A673 (cell line): ENCODE measurements around the gene CIROP. TPM values are rescaled to one million over a fixed set of nuclear protein-coding genes. Genes with fewer than 3 reads are reported as not detected.

Experiments
- BruUV-seq: library from RNA; stranded (reverse); fragments of 400-500 nt; replicated peaks from 2 replicates; lab custom pipeline; 2021; lab: Mats Ljungman, UMichigan
- CTCF ChIA-PET: fragments of 300-600 bp; sonication (Branson Sonifier 250); formaldehyde crosslinking; loops from one replicate; lab custom pipeline; 2022; ENCODE audit warnings: antibody characterized with exemption; lab: Charles Lee
- POLR2A ChIA-PET: fragments of 300-600 bp; sonication (Branson Sonifier 250); formaldehyde crosslinking; loops from one replicate; lab custom pipeline; 2022; ENCODE audit warnings: antibody characterized with exemption; ENCODE audit not compliant: low non-redundant PET; lab: Charles Lee
- DNase-seq: peaks from one replicate; pipeline ENCODE4 v3.0.0-alpha.2; 2015; ENCODE audit warnings: low spot score
- H3K27ac ChIP-seq: fragments of 200-600 bp; sonication (generic); 2 replicates; pipeline ENCODE4 v1.5.1; 2016; ENCODE audit warnings: mixed run types, low read depth, mild to moderate bottlenecking, mixed read lengths, antibody characterized with exemption, low read length; ENCODE audit not compliant: poor library complexity, severe bottlenecking
- H3K27me3 ChIP-seq: fragments of 200-600 bp; sonication (generic); replicated peaks from 2 replicates; pipeline ENCODE4 v1.6.1; 2017; ENCODE audit warnings: mixed run types, low read depth, mild to moderate bottlenecking, mixed read lengths, antibody characterized with exemption, low read length; ENCODE audit not compliant: insufficient read depth, poor library complexity
- H3K36me3 ChIP-seq: fragments of 200-600 bp; sonication (generic); 2 replicates; pipeline ENCODE4 v1.6.1; 2016; ENCODE audit warnings: mixed run types, mild to moderate bottlenecking, mixed read lengths, antibody characterized with exemption, low read length; ENCODE audit not compliant: insufficient read depth, poor library complexity, severe bottlenecking
- H3K4me1 ChIP-seq: fragments of 200-600 bp; sonication (generic); 2 replicates; pipeline ENCODE4 v1.6.1; 2017; ENCODE audit warnings: mixed run types, mild to moderate bottlenecking, mixed read lengths, antibody characterized with exemption, low read length; ENCODE audit not compliant: insufficient read depth, poor library complexity, severe bottlenecking
- H3K4me3 ChIP-seq: fragments of 200-600 bp; sonication (generic); 2 replicates; pipeline ENCODE4 v1.5.1; 2016; ENCODE audit warnings: low read depth, mixed run types, mild to moderate bottlenecking, mixed read lengths, low read length; ENCODE audit not compliant: poor library complexity, severe bottlenecking
- H3K9me3 ChIP-seq: fragments of 200-600 bp; sonication (generic); 2 replicates; pipeline ENCODE4 v1.6.1; 2016; ENCODE audit warnings: mixed run types, low read depth, mild to moderate bottlenecking, mixed read lengths, antibody characterized with exemption, low read length; ENCODE audit not compliant: poor library complexity, severe bottlenecking
- CTCF ChIP-seq: fragments of 300-800, 200-600 bp; sonication (generic); conservative IDR thresholded peaks from 2 replicates; pipeline ENCODE4 v1.5.1; 2017; ENCODE audit warnings: low read depth, mild to moderate bottlenecking, antibody characterized with exemption, low read length, moderate library complexity, mixed read lengths
- EZH2 ChIP-seq: fragments of 200-600 bp; sonication (generic); IDR thresholded peaks from 2 replicates; pipeline ENCODE4 v1.6.1; 2017; ENCODE audit warnings: borderline replicate concordance, low read depth, mild to moderate bottlenecking, mixed read lengths, antibody characterized with exemption, low read length; ENCODE audit not compliant: poor library complexity, severe bottlenecking
- intact Hi-C: fragments of 100-400 bp; cut with micrococcal nuclease; formaldehyde crosslinking; loops from one replicate; pipeline ENCODE4 v1.10.0; 2022; ENCODE audit not compliant: unreplicated experiment
- total RNA-seq: library from RNA; stranded (reverse); gene quantifications from 2 replicates; pipeline ENCODE4 v1.2.3, GENCODE V29; 2021

Gene CIROP
- total RNA-seq, 1 experiment from 2014 or later = not detected

GRCh38 chr14:23149745-23150144, 45.0 kb upstream of the CIROP start:
- no peaks in the 10 kb centered on the region for H3K36me3 ChIP-seq
- H3K27ac ChIP-seq = no peak overlapping the region
- intact Hi-C loops = no loop called here
- POLR2A ChIA-PET = no interaction called here
- TF ChIP-seq EZH2 (no peak), CTCF (no peak)
- no peak for DNase-seq
- H3K9me3 ChIP-seq = no peaks in the 10 kb centered on the region
- no peaks in the 10 kb centered on the region for H3K27me3 ChIP-seq
- BruUV-seq = no TSS peak
- CTCF ChIA-PET = no interaction called here
- H3K4me3 ChIP-seq = no peak overlapping the region
- peaks cover 17% of the 10 kb centered on the region for H3K4me1 ChIP-seq

- H3K9me3 ChIP-seq = no peaks in the 10 kb centered on the region
- TF ChIP-seq CTCF = no peak
- TF ChIP-seq EZH2 = no peak
- ChIA-PET POLR2A (no interaction called here), CTCF (no interaction called here)
- intact Hi-C loops = no loop called here
- H3K27ac ChIP-seq = no peak overlapping the region
- no peak overlapping the region for H3K4me3 ChIP-seq
- H3K4me1 ChIP-seq = peaks cover 16% of the 10 kb centered on the region
- H3K36me3 ChIP-seq = no peaks in the 10 kb centered on the region
- BruUV-seq = no TSS peak
- no peaks in the 10 kb centered on the region for H3K27me3 ChIP-seq
- no peak for DNase-seq
Observed at GRCh38 chr14:23148591-23149249, 43.9 kb upstream of the CIROP start.

DNA sequence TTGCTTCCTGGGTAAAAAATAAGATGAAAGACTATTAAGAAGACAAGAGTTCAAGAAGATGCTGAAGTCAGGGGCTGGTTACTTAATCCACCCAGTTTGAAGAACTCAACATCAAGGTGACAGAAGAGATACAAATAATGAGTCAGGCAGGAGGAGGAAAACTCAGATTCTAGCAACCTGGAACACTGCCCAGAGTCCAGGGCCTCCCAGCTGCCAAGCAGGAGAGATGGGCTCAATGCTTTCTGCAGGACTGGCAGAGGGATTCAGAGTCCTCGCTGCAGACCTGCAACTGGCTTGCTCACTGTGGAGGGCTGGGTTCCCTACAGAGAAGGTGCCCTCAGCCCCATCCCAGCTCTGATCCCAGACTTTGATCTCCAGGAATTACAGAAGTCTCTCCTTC, 42.9 kb upstream of the CIROP start:
- intact Hi-C loops = no loop called here
- Histone ChIP-seq H3K4me1 (peaks cover 24% of the 10 kb centered on the region), H3K9me3 (no peaks in the 10 kb centered on the region), H3K4me3 (no peak overlapping the region), H3K27ac (no peak overlapping the region), H3K36me3 (no peaks in the 10 kb centered on the region), H3K27me3 (no peaks in the 10 kb centered on the region)
- POLR2A ChIA-PET = no interaction called here
- TF ChIP-seq EZH2 (no peak), CTCF (no peak)
- CTCF ChIA-PET = no interaction called here
- no peak for DNase-seq
- no TSS peak for BruUV-seq
